NB4 (cell line): ENCODE measurements around the gene MISP.

Source experiments
- POLR2A ChIP-seq: IDR thresholded peaks from 2 replicates; pipeline ENCODE4 v1.6.1; 2011; ENCODE audit warnings: mild to moderate bottlenecking; ENCODE audit not compliant: insufficient read length; ENCODE audit errors: extremely low read depth
- TF ChIP-seq, protein P1 (sequence below): IDR thresholded peaks from one replicate; pipeline ENCODE4 v1.5.1; 2012; ENCODE audit warnings: low read depth, low read length

DNA sequence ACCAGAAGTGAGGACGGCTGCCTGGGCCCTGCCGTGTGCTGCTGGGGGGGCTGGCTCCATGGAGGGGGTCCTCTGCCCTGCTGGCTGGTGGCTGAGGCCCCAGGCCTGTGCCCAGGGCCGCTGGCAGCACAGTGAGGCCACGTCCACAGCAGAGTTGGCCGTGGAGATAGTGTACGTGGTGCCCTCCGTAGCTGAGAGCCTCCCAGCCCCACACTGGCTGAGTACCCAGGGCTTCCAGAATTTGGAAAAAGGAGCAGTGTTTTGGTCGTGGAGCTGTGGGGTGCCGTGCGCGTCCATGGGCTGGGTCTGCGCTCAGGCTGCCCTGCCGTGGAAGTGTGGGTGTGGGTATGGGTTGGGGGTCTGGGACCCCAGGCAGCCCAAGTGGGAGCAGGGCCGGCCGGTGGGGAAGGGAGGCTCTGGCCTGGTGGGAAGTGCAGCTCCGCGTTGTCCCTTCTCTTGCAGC is 52.2 kb downstream of the MISP start:
- TF ChIP-seq, protein P1, sequence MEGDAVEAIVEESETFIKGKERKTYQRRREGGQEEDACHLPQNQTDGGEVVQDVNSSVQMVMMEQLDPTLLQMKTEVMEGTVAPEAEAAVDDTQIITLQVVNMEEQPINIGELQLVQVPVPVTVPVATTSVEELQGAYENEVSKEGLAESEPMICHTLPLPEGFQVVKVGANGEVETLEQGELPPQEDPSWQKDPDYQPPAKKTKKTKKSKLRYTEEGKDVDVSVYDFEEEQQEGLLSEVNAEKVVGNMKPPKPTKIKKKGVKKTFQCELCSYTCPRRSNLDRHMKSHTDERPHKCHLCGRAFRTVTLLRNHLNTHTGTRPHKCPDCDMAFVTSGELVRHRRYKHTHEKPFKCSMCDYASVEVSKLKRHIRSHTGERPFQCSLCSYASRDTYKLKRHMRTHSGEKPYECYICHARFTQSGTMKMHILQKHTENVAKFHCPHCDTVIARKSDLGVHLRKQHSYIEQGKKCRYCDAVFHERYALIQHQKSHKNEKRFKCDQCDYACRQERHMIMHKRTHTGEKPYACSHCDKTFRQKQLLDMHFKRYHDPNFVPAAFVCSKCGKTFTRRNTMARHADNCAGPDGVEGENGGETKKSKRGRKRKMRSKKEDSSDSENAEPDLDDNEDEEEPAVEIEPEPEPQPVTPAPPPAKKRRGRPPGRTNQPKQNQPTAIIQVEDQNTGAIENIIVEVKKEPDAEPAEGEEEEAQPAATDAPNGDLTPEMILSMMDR: no peak
- no peak for TF ChIP-seq POLR2A
